SH-SY5Y (cell line): ENCODE results near the gene RBFOX1.

Source experiments
- GATA2 ChIP-seq: IDR thresholded peaks from 2 replicates; pipeline ENCODE4 v1.6.1; 2011; ENCODE audit warnings: mild to moderate bottlenecking, low read depth, low read length
- GATA3 ChIP-seq: IDR thresholded peaks from 2 replicates; pipeline ENCODE4 v1.6.1; 2011; ENCODE audit warnings: low read depth, mild to moderate bottlenecking, low read length, moderate library complexity

Gene RBFOX1

GRCh38 chr16:7332611-7333010 is at the start of gene RBFOX1:
Gene RBFOX1, plus strand, starts transcription at chr16:7332845.
- no peak for TF ChIP-seq GATA2

- no peak for TF ChIP-seq GATA3
- TF ChIP-seq GATA2, result no peak
These were observed 47.9 kb upstream of the RBFOX1 start for GRCh38 chr16:7284780-7285179.

GRCh38 chr16:7285520-7285919 is 47.1 kb upstream of the RBFOX1 start:
- TF ChIP-seq GATA3, result no peak
- TF ChIP-seq GATA2, result no peak

- TF ChIP-seq GATA3, result no peak
- no peak for TF ChIP-seq GATA2
These were observed 43.3 kb upstream of the RBFOX1 start for GRCh38 chr16:7289299-7289698.

GRCh38 chr16:7290682-7291081 is 42.0 kb upstream of the RBFOX1 start:
- TF ChIP-seq GATA2 (no peak), GATA3 (no peak)

- no peak for TF ChIP-seq GATA2
- no peak for TF ChIP-seq GATA3
These were observed 38.6 kb upstream of the RBFOX1 start for GRCh38 chr16:7294020-7294419.

- TF ChIP-seq GATA2 (no peak), GATA3 (no peak)
These were observed 29.5 kb upstream of the RBFOX1 start for GRCh38 chr16:7303052-7303610.

GRCh38 chr16:7303660-7304200 is 28.9 kb upstream of the RBFOX1 start:
- TF ChIP-seq GATA2, result no peak
- no peak for TF ChIP-seq GATA3

GRCh38 chr16:7304279-7304678 is 28.4 kb upstream of the RBFOX1 start:
- no peak for TF ChIP-seq GATA3
- TF ChIP-seq GATA2, result no peak

GRCh38 chr16:7304958-7305357 is 27.7 kb upstream of the RBFOX1 start:
- no peak for TF ChIP-seq GATA3
- TF ChIP-seq GATA2, result no peak

GRCh38 chr16:7313170-7313569 is 19.5 kb upstream of the RBFOX1 start:
- TF ChIP-seq GATA3, result no peak
- TF ChIP-seq GATA2, result no peak

- no peak for TF ChIP-seq GATA2
- no peak for TF ChIP-seq GATA3
These were observed 18.5 kb upstream of the RBFOX1 start for GRCh38 chr16:7314163-7314562.

- no peak for TF ChIP-seq GATA3
- TF ChIP-seq GATA2, result no peak
These were observed 16.8 kb upstream of the RBFOX1 start for GRCh38 chr16:7315813-7316212.

- TF ChIP-seq GATA3 (no peak), GATA2 (no peak)
These were observed 16.3 kb upstream of the RBFOX1 start for GRCh38 chr16:7316281-7316888.

- TF ChIP-seq GATA3 (no peak), GATA2 (no peak)
These were observed 14.7 kb upstream of the RBFOX1 start for GRCh38 chr16:7317982-7318381.
